Esophagus squamous epithelium (tissue), 5 donors: ENCODE results near the gene MNX1. TPM values are rescaled to one million over a fixed set of nuclear protein-coding genes. Genes with fewer than 3 reads are reported as not detected.

ENCODE experiments used
- DNase-seq: peaks from one replicate; lab custom pipeline; 2025; lab: John Stamatoyannopoulos, UW
- H3K27ac ChIP-seq, 4 donors: fragments of 200-600 bp; sonication (generic); one replicate each; pipeline ENCODE4 v1.5.1; 2016 to 2019; ENCODE audit warnings: mild to moderate bottlenecking in 1 of 4
- H3K27me3 ChIP-seq, 4 donors: fragments of 200-600 bp; sonication (generic); 1 replicate in 3 of 4; 2 replicates in 1 of 4; pipeline versions ENCODE4 v1.5.1 to v1.6.0; 2017 to 2021; ENCODE audit warnings: antibody characterized with exemption in 1 of 4
- H3K36me3 ChIP-seq, 3 donors: fragments of 200-600 bp; sonication (generic); one replicate each; pipeline ENCODE4 v1.5.1; 2016 to 2019
- H3K4me1 ChIP-seq, 3 donors: fragments of 200-600 bp; sonication (generic); one replicate each; pipeline ENCODE4 v1.5.1; 2017 to 2019
- H3K4me3 ChIP-seq, 4 donors: fragments of 200-600 bp; sonication (generic); 1 replicate in 3 of 4; 2 replicates in 1 of 4; pipeline ENCODE4 v1.5.1; 2016 to 2019; ENCODE audit warnings: mild to moderate bottlenecking in 2 of 4, moderate library complexity in 1 of 4
- H3K9me3 ChIP-seq, 3 donors: fragments of 200-600 bp; sonication (generic); one replicate each; pipeline ENCODE4 v1.5.1; 2016 to 2019
- POLR2A ChIP-seq, 4 donors: fragments of 450-650 bp; IDR thresholded peaks; one replicate each; pipeline ENCODE4 v1.6.1; 2017; ENCODE audit warnings: antibody characterized with exemption in 4 of 4, mild to moderate bottlenecking in 4 of 4, moderate library complexity in 3 of 4
- WGBS, 2 donors: methylation state at CpG; one replicate each; pipeline ENCODE4 v1.1.5; 2018; 5-methylcytosine and 5-hydroxymethylcytosine counted together
- intact Hi-C: fragments of 100-400 bp; cut with DNase I; formaldehyde crosslinking; loops from one replicate; pipeline ENCODE4 v1.15.0; 2022
- total RNA-seq, 4 donors: library from RNA; depleted of rRNA; stranded (reverse); fragments of >200 nt; gene quantifications; one replicate each; pipeline ENCODE4 v1.1.0, GENCODE V29; 2016
- TF ChIP-seq, protein P1 (sequence below), 6 experiments: fragments of 450-650 bp in 4 of 6; fragments of 200-600 bp in 2 of 6; sonication (generic) in 2 of 6; IDR thresholded peaks; one replicate each; pipeline ENCODE4 v1.5.1; 2016 to 2019; ENCODE audit warnings: antibody characterized with exemption in 6 of 6, mild to moderate bottlenecking in 4 of 6, moderate library complexity in 4 of 6
- donor health status: DM: yes; HTN: yes; CAD: no.

MNX1 gene
- total RNA-seq, 4 donors from 2014 or later = 0.47 to 1.1 TPM; not detected in 2

- Histone ChIP-seq H3K4me3 (no peak overlapping the region), H3K27me3 (peaks cover 0 to 62% (median 0%) of the 10 kb centered on the region in 4 donors), H3K9me3 (peaks cover 0 to 14% (median 6%) of the 10 kb centered on the region in 3 donors), H3K27ac (no peak overlapping the region), H3K36me3 (no peaks in the 10 kb centered on the region), H3K4me1 (no peaks in the 10 kb centered on the region)
- WGBS, 2 donors = 67 to 86% methylated on average over 6 to 15 of the region's 16 CpGs
- no peak for TF ChIP-seq POLR2A (IDR thresholded peaks at IDR 0.05)
- TF ChIP-seq, protein P1, sequence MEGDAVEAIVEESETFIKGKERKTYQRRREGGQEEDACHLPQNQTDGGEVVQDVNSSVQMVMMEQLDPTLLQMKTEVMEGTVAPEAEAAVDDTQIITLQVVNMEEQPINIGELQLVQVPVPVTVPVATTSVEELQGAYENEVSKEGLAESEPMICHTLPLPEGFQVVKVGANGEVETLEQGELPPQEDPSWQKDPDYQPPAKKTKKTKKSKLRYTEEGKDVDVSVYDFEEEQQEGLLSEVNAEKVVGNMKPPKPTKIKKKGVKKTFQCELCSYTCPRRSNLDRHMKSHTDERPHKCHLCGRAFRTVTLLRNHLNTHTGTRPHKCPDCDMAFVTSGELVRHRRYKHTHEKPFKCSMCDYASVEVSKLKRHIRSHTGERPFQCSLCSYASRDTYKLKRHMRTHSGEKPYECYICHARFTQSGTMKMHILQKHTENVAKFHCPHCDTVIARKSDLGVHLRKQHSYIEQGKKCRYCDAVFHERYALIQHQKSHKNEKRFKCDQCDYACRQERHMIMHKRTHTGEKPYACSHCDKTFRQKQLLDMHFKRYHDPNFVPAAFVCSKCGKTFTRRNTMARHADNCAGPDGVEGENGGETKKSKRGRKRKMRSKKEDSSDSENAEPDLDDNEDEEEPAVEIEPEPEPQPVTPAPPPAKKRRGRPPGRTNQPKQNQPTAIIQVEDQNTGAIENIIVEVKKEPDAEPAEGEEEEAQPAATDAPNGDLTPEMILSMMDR (IDR thresholded peaks at IDR 0.05) = no peak
- intact Hi-C loops = no loop called here
- DNase-seq = no peak
Measured at GRCh38 chr7:157056957-157057902, 46.8 kb upstream of the MNX1 start.

GRCh38 chr7:157056246-157056645 lies 45.8 kb upstream of the MNX1 start:
- WGBS, 2 donors = 79% methylated on average over 7 to 9 of the region's 9 CpGs
- no peaks in the 10 kb centered on the region for H3K4me1 ChIP-seq
- no peak overlapping the region for H3K27ac ChIP-seq
- no peak overlapping the region for H3K4me3 ChIP-seq
- peaks cover 0 to 61% (median 0%) of the 10 kb centered on the region in 4 donors for H3K27me3 ChIP-seq
- no peaks in the 10 kb centered on the region for H3K36me3 ChIP-seq
- H3K9me3 ChIP-seq = peaks cover 0 to 6% (median 0%) of the 10 kb centered on the region in 3 donors
- TF ChIP-seq POLR2A (IDR thresholded peaks at IDR 0.05) = no peak
- TF ChIP-seq, protein P1 (IDR thresholded peaks at IDR 0.05) = no peak
- DNase-seq = no peak
- intact Hi-C loops = no loop called here

- Histone ChIP-seq H3K4me1 (no peaks in the 10 kb centered on the region), H3K27me3 (peaks cover 0 to 65% (median 0%) of the 10 kb centered on the region in 4 donors), H3K9me3 (peaks cover 0 to 6% (median 0%) of the 10 kb centered on the region in 3 donors), H3K36me3 (no peaks in the 10 kb centered on the region), H3K4me3 (no peak overlapping the region), H3K27ac (no peak overlapping the region)
- WGBS, 2 donors = 73 to 75% methylated on average over 6 to 8 of the region's 9 CpGs
- no peak for TF ChIP-seq POLR2A (IDR thresholded peaks at IDR 0.05)
- TF ChIP-seq, protein P1 (IDR thresholded peaks at IDR 0.05) = no peak
- intact Hi-C loops = no loop called here
- no peak for DNase-seq
Measured at GRCh38 chr7:157054927-157055326, 44.5 kb upstream of the MNX1 start.

- TF ChIP-seq, protein P1 (IDR thresholded peaks at IDR 0.05) = no peak
- TF ChIP-seq POLR2A (IDR thresholded peaks at IDR 0.05) = no peak
- Histone ChIP-seq H3K4me3 (no peak overlapping the region), H3K27ac (no peak overlapping the region), H3K27me3 (peaks cover 0 to 58% (median 0%) of the 10 kb centered on the region in 4 donors), H3K4me1 (no peaks in the 10 kb centered on the region), H3K36me3 (no peaks in the 10 kb centered on the region), H3K9me3 (peaks cover 0 to 6% (median 0%) of the 10 kb centered on the region in 3 donors)
- 76 to 83% methylated on average over 5 of the region's 5 CpGs for WGBS, 2 donors
- DNase-seq = no peak
- intact Hi-C loops = no loop called here
Measured at GRCh38 chr7:157053118-157053517, 42.7 kb upstream of the MNX1 start.

- no peaks in the 10 kb centered on the region for H3K9me3 ChIP-seq
- no peak overlapping the region for H3K27ac ChIP-seq
- no peak for DNase-seq
- H3K27me3 ChIP-seq = peaks cover 0 to 26% (median 0%) of the 10 kb centered on the region in 4 donors
- no peaks in the 10 kb centered on the region for H3K4me1 ChIP-seq
- intact Hi-C loops = no loop called here
- WGBS, 2 donors = 66 to 96% methylated on average over 4 to 6 of the region's 6 CpGs
- H3K4me3 ChIP-seq = no peak overlapping the region
- no peak for TF ChIP-seq POLR2A (IDR thresholded peaks at IDR 0.05)
- TF ChIP-seq, protein P1 (IDR thresholded peaks at IDR 0.05) = no peak
- no peaks in the 10 kb centered on the region for H3K36me3 ChIP-seq
Measured at GRCh38 chr7:157047148-157047547, 36.7 kb upstream of the MNX1 start.
